Caco-2 (cell line): ENCODE results near the gene CEP85L. TPM values are rescaled to one million over a fixed set of nuclear protein-coding genes. Genes with fewer than 3 reads are reported as not detected.

Source experiments
- BruUV-seq: library from RNA; stranded (reverse); fragments of 400-500 nt; replicated peaks from 2 replicates; lab custom pipeline; 2021; lab: Mats Ljungman, UMichigan
- CTCF ChIA-PET: fragments of 300-600 bp; sonication (Branson Sonifier 250); formaldehyde crosslinking; loops from one replicate; lab custom pipeline; 2022; ENCODE audit warnings: antibody characterized with exemption; lab: Charles Lee
- POLR2A ChIA-PET: fragments of 300-600 bp; sonication (Branson Sonifier 250); formaldehyde crosslinking; loops from one replicate; lab custom pipeline; 2022; ENCODE audit warnings: antibody characterized with exemption; lab: Charles Lee
- DNase-seq, 2 experiments: peaks; one replicate each; pipeline versions ENCODE4 v3.0.0 to v3.0.0-alpha.2; 2020 to 2022
- H3K27me3 ChIP-seq: replicated peaks from 2 replicates; pipeline ENCODE4 v1.6.0; 2011; ENCODE audit warnings: low read length; ENCODE audit not compliant: control insufficient read depth, insufficient read depth
- H3K36me3 ChIP-seq: 2 replicates; pipeline ENCODE4 v1.5.1; 2011; ENCODE audit warnings: low read length; ENCODE audit not compliant: control insufficient read depth, insufficient read depth
- H3K4me1 ChIP-seq: fragments of 250-450 bp; sonication (Bioruptor Pico); 2 replicates; pipeline ENCODE4 v1.5.1; 2020; ENCODE audit warnings: mild to moderate bottlenecking
- H3K4me3 ChIP-seq: 2 replicates; pipeline ENCODE4 v1.5.1; 2011; ENCODE audit warnings: low read depth, mild to moderate bottlenecking, control low read depth, low read length
- H3K9me3 ChIP-seq: fragments of 250-450 bp; sonication (Bioruptor Pico); 2 replicates; pipeline ENCODE4 v1.5.1; 2020; ENCODE audit warnings: mild to moderate bottlenecking, moderate library complexity
- H3K27ac Mint-ChIP-seq: one replicate; pipeline ENCODE4 v1.8.0; 2022; ENCODE audit warnings: mixed read lengths; ENCODE audit not compliant: unreplicated experiment
- H3K27me3 Mint-ChIP-seq: one replicate; pipeline ENCODE4 v1.8.0; 2022; ENCODE audit warnings: mixed read lengths; ENCODE audit not compliant: insufficient read depth, unreplicated experiment
- H3K36me3 Mint-ChIP-seq: one replicate; pipeline ENCODE4 v1.8.0; 2022; ENCODE audit warnings: mild to moderate bottlenecking, mixed read lengths; ENCODE audit not compliant: insufficient read depth, unreplicated experiment
- H3K4me1 Mint-ChIP-seq: one replicate; pipeline ENCODE4 v1.8.0; 2022; ENCODE audit warnings: low read depth, mixed read lengths; ENCODE audit not compliant: unreplicated experiment
- H3K4me3 Mint-ChIP-seq: one replicate; pipeline ENCODE4 v1.8.0; 2022; ENCODE audit warnings: mild to moderate bottlenecking, moderate library complexity, mixed read lengths; ENCODE audit not compliant: unreplicated experiment
- H3K9me3 Mint-ChIP-seq: one replicate; pipeline ENCODE4 v1.8.0; 2022; ENCODE audit warnings: mixed read lengths; ENCODE audit not compliant: unreplicated experiment
- intact Hi-C: fragments of 100-400 bp; cut with micrococcal nuclease; formaldehyde crosslinking; loops from one replicate; pipeline ENCODE4 v1.10.0; 2022; ENCODE audit not compliant: unreplicated experiment
- total RNA-seq: library from RNA; stranded (reverse); gene quantifications from 2 replicates; pipeline ENCODE4 v1.2.3, GENCODE V29; 2022
- TF ChIP-seq, protein P1 (sequence below), 2 experiments: fragments of 200-600 bp in 1 of 2; IDR thresholded peaks; 1 replicate in 1 of 2; 2 replicates in 1 of 2; pipeline versions ENCODE4 v1.5.1 to v1.8.0; 2011 to 2022; ENCODE audit warnings: antibody characterized with exemption in 1 of 2, control low read depth in 1 of 2, inconsistent platforms in 1 of 2, low read depth in 1 of 2, low read length in 1 of 2, mild to moderate bottlenecking in 1 of 2, moderate library complexity in 1 of 2; ENCODE audit not compliant: insufficient read depth in 1 of 2, severe bottlenecking in 1 of 2, unreplicated experiment in 1 of 2

The CEP85L gene
- total RNA-seq, 1 experiment from 2014 or later: 0.29 TPM

DNA sequence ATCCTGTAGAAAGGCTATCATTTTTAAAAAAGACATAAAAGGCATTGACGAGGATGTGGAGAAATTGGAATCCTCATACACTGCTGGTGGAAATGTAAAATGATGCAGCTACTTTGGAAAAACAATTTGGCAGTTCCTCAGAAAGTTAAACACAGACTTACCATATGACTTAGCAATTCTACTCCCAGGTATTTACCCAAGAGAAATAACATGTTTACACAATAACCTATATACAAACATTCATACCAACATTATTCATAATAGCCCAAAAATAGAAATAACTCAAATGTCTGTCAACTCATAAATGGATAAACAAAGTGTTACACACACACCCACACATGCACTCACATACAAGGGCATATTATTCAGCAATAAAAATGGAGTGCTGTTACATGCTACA is 23.4 kb upstream of the CEP85L start:
- H3K9me3 Mint-ChIP-seq: no peaks in the 10 kb centered on the region
- CTCF ChIA-PET: no interaction called here
- no peaks in the 10 kb centered on the region for H3K4me1 ChIP-seq
- no peaks in the 10 kb centered on the region for H3K9me3 ChIP-seq
- no peak for DNase-seq
- intact Hi-C loops: no loop called here
- H3K36me3 ChIP-seq: no peaks in the 10 kb centered on the region
- no peaks in the 10 kb centered on the region; the same call in 1 of the 2 replicates for H3K27me3 ChIP-seq
- POLR2A ChIA-PET: interaction anchor here (0.7 kb wide), 1 partner anchor 930 kb away, joined by 5 read pairs; no protein-coding TSS in a partner anchor
- no peaks in the 10 kb centered on the region for H3K36me3 Mint-ChIP-seq
- TF ChIP-seq, protein P1, sequence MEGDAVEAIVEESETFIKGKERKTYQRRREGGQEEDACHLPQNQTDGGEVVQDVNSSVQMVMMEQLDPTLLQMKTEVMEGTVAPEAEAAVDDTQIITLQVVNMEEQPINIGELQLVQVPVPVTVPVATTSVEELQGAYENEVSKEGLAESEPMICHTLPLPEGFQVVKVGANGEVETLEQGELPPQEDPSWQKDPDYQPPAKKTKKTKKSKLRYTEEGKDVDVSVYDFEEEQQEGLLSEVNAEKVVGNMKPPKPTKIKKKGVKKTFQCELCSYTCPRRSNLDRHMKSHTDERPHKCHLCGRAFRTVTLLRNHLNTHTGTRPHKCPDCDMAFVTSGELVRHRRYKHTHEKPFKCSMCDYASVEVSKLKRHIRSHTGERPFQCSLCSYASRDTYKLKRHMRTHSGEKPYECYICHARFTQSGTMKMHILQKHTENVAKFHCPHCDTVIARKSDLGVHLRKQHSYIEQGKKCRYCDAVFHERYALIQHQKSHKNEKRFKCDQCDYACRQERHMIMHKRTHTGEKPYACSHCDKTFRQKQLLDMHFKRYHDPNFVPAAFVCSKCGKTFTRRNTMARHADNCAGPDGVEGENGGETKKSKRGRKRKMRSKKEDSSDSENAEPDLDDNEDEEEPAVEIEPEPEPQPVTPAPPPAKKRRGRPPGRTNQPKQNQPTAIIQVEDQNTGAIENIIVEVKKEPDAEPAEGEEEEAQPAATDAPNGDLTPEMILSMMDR (IDR thresholded peaks at IDR 0.05; ENCODE audit: insufficient read depth in 1 of 2, low read depth in 1 of 2, low read length in 1 of 2, severe bottlenecking in 1 of 2, unreplicated experiment in 1 of 2): no peak
- no peak overlapping the region for H3K4me3 ChIP-seq
- no peak overlapping the region for H3K27ac Mint-ChIP-seq
- no peak overlapping the region for H3K4me3 Mint-ChIP-seq
- no peaks in the 10 kb centered on the region for H3K4me1 Mint-ChIP-seq
- H3K27me3 Mint-ChIP-seq: peaks cover 3% of the 10 kb centered on the region
- no TSS peak for BruUV-seq

DNA sequence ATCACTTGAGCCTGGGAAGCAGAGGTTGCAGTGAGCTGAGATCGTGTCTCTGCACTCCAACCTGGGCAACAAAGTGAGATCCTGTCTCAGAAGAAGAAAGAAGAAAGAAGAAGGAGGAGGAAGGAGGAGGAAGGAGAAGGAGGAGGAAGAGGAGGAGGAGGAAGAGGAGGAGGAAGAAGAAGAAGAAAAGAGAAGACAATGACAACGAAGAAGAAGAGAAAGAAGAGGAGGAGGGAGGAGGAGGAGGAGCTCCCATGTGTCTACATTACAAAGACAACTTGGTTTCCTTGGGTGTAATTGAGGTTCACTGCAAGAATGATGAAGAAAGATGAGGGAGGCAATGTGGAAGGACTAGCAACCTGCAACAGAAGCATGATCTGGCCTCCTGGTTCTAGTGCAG is 21.3 kb upstream of the CEP85L start:
- TF ChIP-seq, protein P1 (IDR thresholded peaks at IDR 0.05; ENCODE audit: insufficient read depth in 1 of 2, low read depth in 1 of 2, low read length in 1 of 2, severe bottlenecking in 1 of 2, unreplicated experiment in 1 of 2): no peak
- Histone ChIP-seq H3K27me3 (no peaks in the 10 kb centered on the region; the same call in 1 of the 2 replicates), H3K4me3 (no peak overlapping the region), H3K36me3 (no peaks in the 10 kb centered on the region), H3K9me3 (no peaks in the 10 kb centered on the region), H3K4me1 (no peaks in the 10 kb centered on the region)
- intact Hi-C loops: no loop called here
- H3K27ac Mint-ChIP-seq: no peak overlapping the region
- H3K9me3 Mint-ChIP-seq: no peaks in the 10 kb centered on the region
- no peaks in the 10 kb centered on the region for H3K36me3 Mint-ChIP-seq
- H3K4me1 Mint-ChIP-seq: no peaks in the 10 kb centered on the region
- ChIA-PET POLR2A (no interaction called here), CTCF (no interaction called here)
- no peak overlapping the region for H3K4me3 Mint-ChIP-seq
- peaks cover 3% of the 10 kb centered on the region for H3K27me3 Mint-ChIP-seq
- no peak for DNase-seq
- BruUV-seq: no TSS peak

DNA sequence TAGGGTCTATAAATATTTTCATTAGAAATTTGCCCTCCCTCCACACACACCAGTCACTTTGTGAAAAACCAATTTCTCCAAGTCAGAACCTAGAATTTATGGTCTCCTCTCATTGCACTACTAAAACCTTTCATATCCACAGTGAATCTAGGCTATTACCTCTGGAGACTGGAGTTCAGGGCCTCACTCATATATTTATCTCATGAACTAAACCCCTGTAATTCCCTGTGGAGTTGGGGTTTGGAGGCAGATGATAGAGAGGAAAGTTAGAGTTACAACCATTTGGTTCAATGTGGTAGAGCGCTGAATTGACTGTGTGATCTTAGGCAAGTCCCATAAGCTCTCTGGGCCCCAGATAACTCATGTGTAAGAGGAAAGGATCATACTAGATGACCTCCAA is 18.2 kb upstream of the CEP85L start:
- intact Hi-C loops: no loop called here
- Histone ChIP-seq H3K27me3 (no peaks in the 10 kb centered on the region; the same call in 1 of the 2 replicates), H3K9me3 (no peaks in the 10 kb centered on the region), H3K4me3 (no peak overlapping the region), H3K36me3 (no peaks in the 10 kb centered on the region), H3K4me1 (no peaks in the 10 kb centered on the region)
- peaks cover 6% of the 10 kb centered on the region for H3K27me3 Mint-ChIP-seq
- no peak overlapping the region for H3K27ac Mint-ChIP-seq
- no peaks in the 10 kb centered on the region for H3K36me3 Mint-ChIP-seq
- no peak overlapping the region for H3K4me3 Mint-ChIP-seq
- ChIA-PET CTCF (no interaction called here), POLR2A (no interaction called here)
- no peak for DNase-seq
- TF ChIP-seq, protein P1 (IDR thresholded peaks at IDR 0.05; ENCODE audit: insufficient read depth in 1 of 2, low read depth in 1 of 2, low read length in 1 of 2, severe bottlenecking in 1 of 2, unreplicated experiment in 1 of 2): no peak
- no peaks in the 10 kb centered on the region for H3K9me3 Mint-ChIP-seq
- BruUV-seq: no TSS peak
- no peaks in the 10 kb centered on the region for H3K4me1 Mint-ChIP-seq
